ENCODE data around the gene FAM171A1. TPM values are rescaled to one million over a fixed set of nuclear protein-coding genes. Genes with fewer than 3 reads are reported as not detected.

FAM171A1 gene
- total RNA-seq, 1 donor from 2014 or later, result 3.9 TPM

- intact Hi-C loops (cut with micrococcal nuclease), result no loop called here
Measured at GRCh38 chr10:15181576-15182156, 189.4 kb downstream of the FAM171A1 start.

GRCh38 chr10:15180736-15181135 lies 190.4 kb downstream of the FAM171A1 start:
- intact Hi-C loops (cut with micrococcal nuclease), result no loop called here

- intact Hi-C loops (cut with micrococcal nuclease), result no loop called here
Measured at GRCh38 chr10:15176269-15176668, 194.8 kb downstream of the FAM171A1 start.

- intact Hi-C loops (cut with micrococcal nuclease), result no loop called here
Measured at GRCh38 chr10:15175587-15175986, 195.5 kb downstream of the FAM171A1 start.

- intact Hi-C loops (cut with micrococcal nuclease), result no loop called here
Measured at GRCh38 chr10:15172306-15172840, 198.7 kb downstream of the FAM171A1 start.

GRCh38 chr10:15169555-15170401 lies 201.3 kb downstream of the FAM171A1 start:
- intact Hi-C loops (cut with micrococcal nuclease), result loop anchor here (1.0 to 5.0 kb wide), 11 partner anchors 19 to 1268 kb away; partner anchors contain the start of genes ACBD7, CDNF, FAM171A1 and HSPA14

GRCh38 chr10:15168786-15169554 lies 202.1 kb downstream of the FAM171A1 start:
- intact Hi-C loops (cut with micrococcal nuclease), result loop anchor here (1.0 to 5.0 kb wide), 13 partner anchors 19 to 1268 kb away; partner anchors contain the start of genes ACBD7, CDNF, FAM171A1 and HSPA14

- intact Hi-C loops (cut with micrococcal nuclease), result loop anchor here (1.0 to 5.0 kb wide), 8 partner anchors 27 to 1269 kb away; partner anchors contain the start of genes ACBD7, CDNF, FAM171A1 and HSPA14
Measured at GRCh38 chr10:15168291-15168785, 202.8 kb downstream of the FAM171A1 start, which contains the start of gene NMT2. TSS of gene NMT2 (minus strand) at chr10:15168693. CDS start at chr10:15168612, 81 bp downstream.

GRCh38 chr10:15167411-15168290 lies 203.4 kb downstream of the FAM171A1 start:
- intact Hi-C loops (cut with micrococcal nuclease), result loop anchor here (1.0 to 5.0 kb wide), 8 partner anchors 26 to 1270 kb away; partner anchors contain the start of genes ACBD7, CDNF, FAM171A1 and HSPA14

GRCh38 chr10:15166325-15166724 lies 204.8 kb downstream of the FAM171A1 start:
- intact Hi-C loops (cut with micrococcal nuclease), result loop anchor here (5.0 kb wide), 3 partner anchors 81 to 1271 kb away; partner anchors contain the start of gene PTER

GRCh38 chr10:15163253-15163828 lies 207.7 kb downstream of the FAM171A1 start:
- intact Hi-C loops (cut with micrococcal nuclease), result no loop called here

Other genes starting within 250 kb of the FAM171A1 start
- gene NMT2, start 202.6 kb downstream of the FAM171A1 start, total RNA-seq, result 50.1 and 56.2 TPM in 2 replicates